Measurements from ENCODE around the gene SLC19A1.

The SLC19A1 gene

DNA sequence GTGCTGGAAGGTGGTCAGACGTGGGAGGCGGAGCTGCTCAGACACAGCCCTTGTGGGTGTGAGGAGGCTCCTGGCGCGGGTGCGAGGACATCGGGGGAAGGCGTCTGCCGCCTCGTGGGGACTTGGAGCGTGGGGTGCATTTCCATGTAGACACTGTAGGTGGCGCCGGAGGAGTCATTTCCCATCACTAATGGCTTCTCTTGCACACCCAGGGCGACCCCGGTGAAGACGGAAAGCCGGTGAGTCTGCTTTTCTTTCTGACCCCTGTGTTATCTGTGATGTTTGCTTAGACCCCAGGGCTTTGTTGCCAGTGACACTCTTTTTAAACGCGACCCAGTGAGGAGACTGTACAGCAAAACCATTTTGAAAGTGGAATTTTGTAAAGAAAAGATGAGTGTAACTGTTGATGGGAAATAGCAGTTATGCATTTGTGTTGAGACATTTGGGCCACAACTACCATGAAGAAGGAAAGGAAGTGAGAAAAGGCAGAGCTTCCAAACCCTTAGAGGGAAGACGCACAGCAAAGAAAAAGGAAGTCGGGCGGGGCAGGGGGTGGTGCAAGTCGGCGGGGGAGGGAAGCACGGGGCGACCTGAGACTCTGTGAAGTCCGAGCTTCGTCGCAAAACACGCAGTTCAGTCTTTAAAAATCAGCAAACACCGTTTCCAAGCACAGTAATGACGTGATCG lies 64.0 kb downstream of the SLC19A1 start:
- Histone ChIP-seq H3K27ac (ENCODE audit: low read length) (no peak overlapping the region), H3K9ac (ENCODE audit: low read length) (no peak overlapping the region), H3K9me3 (ENCODE audit: control insufficient read depth, low read depth, low read length) (no peaks in the 10 kb centered on the region), H3K4me3 (ENCODE audit: low read length) (no peak overlapping the region), H3K27me3 (ENCODE audit: control insufficient read depth, insufficient read depth, low read length) (no peaks in the 10 kb centered on the region), H3K36me3 (ENCODE audit: control insufficient read depth, low read depth, low read length) (peaks cover 50% of the 10 kb centered on the region), H3K4me1 (ENCODE audit: control insufficient read depth, low read depth, low read length) (no peaks in the 10 kb centered on the region)

DNA sequence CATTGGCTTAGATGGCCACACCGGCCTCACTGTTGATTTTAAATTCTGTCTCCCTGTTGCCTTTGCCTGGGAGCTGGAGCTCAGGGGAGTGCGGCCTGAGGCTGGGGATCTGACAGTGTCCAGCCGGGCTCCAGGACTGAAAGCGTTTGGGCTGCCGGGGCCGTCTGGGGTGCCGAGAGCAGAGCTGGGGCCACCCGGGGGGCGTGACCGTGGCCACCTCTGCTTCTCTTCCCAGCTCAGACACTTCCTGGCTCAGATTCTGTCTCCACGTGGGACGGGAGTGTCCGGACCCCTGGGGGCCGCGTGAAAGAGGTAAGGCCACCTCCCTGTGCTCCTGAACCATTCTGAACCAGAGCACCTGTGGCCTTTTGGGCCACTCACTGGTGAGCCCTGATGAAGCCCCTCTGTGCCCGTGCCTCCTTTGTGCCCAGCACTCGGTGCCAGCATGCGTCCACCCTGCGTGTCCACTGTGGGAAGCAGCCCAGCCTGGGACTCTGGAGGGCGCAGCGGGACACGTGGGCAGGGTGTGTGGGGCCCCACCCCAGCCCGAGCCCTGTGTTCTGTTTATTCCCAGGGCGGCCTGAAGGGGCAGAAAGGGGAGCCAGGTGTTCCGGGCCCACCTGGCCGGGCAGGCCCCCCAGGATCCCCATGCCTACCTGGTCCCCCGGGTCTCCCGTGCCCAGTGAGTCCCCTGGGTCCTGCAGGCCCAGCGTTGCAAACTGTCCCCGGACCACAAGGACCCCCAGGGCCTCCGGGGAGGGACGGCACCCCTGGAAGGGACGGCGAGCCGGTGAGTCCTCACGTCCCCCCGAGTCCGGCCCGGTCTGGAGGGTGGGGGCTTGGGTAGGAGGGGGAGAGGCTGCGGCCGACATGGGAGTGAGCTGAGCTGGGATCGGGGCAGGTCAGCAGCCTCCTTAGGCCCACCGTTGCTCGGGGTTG lies 64.8 kb downstream of the SLC19A1 start:
- Histone ChIP-seq H3K9me3 (ENCODE audit: control insufficient read depth, low read depth, low read length) (no peaks in the 10 kb centered on the region), H3K4me3 (ENCODE audit: low read length) (no peak overlapping the region), H3K36me3 (ENCODE audit: control insufficient read depth, low read depth, low read length) (peaks cover 48% of the 10 kb centered on the region), H3K4me1 (ENCODE audit: control insufficient read depth, low read depth, low read length) (no peaks in the 10 kb centered on the region), H3K9ac (ENCODE audit: low read length) (no peak overlapping the region), H3K27me3 (ENCODE audit: control insufficient read depth, insufficient read depth, low read length) (no peaks in the 10 kb centered on the region), H3K27ac (ENCODE audit: low read length) (no peak overlapping the region)

DNA sequence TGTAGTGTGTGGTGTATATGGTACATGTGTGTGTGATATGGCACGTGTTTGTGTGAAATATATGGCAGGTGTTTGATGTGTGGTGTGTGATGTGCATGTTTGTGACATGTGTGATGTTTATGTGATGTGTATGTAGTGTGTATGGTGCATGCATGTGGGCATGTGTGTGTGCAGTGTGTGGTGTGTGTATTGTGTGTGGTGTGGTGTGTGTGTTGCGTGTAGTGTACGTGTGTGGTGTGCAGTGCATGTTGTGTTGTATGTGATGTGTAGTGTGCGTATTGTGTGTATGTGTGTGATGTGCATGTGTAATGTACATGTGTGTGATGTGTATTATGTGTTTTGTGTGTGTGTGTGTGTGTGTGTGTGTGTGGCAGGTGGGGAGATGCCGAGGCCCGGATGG lies 65.7 kb downstream of the SLC19A1 start:
- Histone ChIP-seq H3K36me3 (ENCODE audit: control insufficient read depth, low read depth, low read length) (peaks cover 39% of the 10 kb centered on the region), H3K27me3 (ENCODE audit: control insufficient read depth, insufficient read depth, low read length) (no peaks in the 10 kb centered on the region), H3K9me3 (ENCODE audit: control insufficient read depth, low read depth, low read length) (no peaks in the 10 kb centered on the region), H3K9ac (ENCODE audit: low read length) (no peak overlapping the region), H3K4me3 (ENCODE audit: low read length) (no peak overlapping the region), H3K4me1 (ENCODE audit: control insufficient read depth, low read depth, low read length) (peaks cover 1% of the 10 kb centered on the region), H3K27ac (ENCODE audit: low read length) (no peak overlapping the region)

DNA sequence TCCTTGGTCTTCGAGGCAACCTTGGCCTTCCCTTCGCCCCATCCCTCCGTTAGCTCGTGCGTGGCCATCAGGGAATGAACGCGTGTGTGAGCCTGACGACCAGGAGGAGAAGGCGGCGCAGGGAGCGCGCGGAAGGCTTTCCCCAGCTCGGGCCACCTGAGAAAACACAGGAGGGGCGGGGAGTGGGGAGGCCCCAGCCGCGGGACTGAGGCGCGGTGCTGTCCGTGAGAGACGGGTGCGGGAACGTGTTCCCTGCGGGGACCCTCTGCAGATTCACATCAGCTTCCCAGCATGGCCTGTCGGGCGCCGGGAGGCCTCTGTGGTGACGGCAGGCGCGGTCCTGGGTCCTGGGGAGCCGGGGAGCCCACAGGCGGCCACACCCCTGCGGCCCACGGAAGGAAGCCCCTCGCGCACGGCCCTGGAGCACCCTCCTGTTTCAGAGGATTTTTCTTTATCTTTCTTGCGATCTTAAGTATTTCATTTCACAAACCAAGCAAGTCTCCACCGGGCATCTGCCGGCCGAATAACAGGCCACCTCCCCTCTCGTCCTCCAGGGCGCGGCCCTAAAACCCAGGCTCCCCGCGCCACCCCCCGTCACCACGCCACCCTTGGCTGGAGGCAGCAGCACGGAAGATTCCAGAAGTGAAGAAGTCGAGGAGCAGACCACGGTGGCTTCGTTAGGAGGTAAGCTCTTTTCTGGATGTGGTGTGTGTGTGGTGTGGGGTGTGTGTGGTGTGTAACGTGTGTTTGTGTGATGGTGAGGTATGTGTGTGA lies 66.3 kb downstream of the SLC19A1 start:
- no peak overlapping the region for H3K4me3 ChIP-seq (ENCODE audit: low read length)
- H3K27ac ChIP-seq (ENCODE audit: low read length) = no peak overlapping the region
- no peaks in the 10 kb centered on the region for H3K27me3 ChIP-seq (ENCODE audit: control insufficient read depth, insufficient read depth, low read length)
- no peaks in the 10 kb centered on the region for H3K9me3 ChIP-seq (ENCODE audit: control insufficient read depth, low read depth, low read length)
- no peak overlapping the region for H3K9ac ChIP-seq (ENCODE audit: low read length)
- peaks cover 35% of the 10 kb centered on the region for H3K36me3 ChIP-seq (ENCODE audit: control insufficient read depth, low read depth, low read length)
- peaks cover 5% of the 10 kb centered on the region for H3K4me1 ChIP-seq (ENCODE audit: control insufficient read depth, low read depth, low read length)

DNA sequence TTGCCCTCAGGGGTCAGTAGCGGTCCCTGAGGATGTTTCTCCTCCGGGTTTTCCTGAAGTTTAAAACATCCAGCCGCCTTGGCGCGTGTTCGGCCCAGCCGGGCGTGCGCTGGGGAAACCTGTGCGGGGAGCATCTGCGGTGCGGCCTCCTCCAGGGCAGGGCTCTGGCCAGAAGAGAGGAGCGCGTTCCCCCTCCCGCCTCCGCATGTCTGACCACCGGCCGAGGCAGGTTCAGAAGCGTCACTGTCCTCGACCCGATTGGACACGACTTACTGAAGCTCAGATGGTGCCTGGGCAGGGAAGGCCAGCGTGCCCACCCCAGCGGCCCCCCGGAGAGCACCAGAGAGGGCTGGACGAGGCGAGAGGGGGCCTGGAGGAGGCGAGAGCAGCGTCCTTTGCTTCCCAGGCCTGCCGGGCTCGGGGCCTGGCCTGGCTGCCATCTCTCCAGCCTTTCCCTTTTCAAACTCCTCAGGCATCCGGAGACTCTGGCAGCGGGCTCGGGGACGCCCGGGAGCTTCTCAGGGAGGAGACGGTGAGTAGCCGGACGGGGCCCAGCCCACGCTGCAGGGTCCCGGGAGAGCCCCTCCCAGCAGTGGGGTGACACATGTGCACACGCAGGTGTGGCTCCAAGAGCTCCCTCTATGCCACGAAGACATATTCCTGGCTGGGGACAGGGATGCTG lies 67.1 kb downstream of the SLC19A1 start:
- H3K36me3 ChIP-seq (ENCODE audit: control insufficient read depth, low read depth, low read length) = peaks cover 35% of the 10 kb centered on the region

DNA sequence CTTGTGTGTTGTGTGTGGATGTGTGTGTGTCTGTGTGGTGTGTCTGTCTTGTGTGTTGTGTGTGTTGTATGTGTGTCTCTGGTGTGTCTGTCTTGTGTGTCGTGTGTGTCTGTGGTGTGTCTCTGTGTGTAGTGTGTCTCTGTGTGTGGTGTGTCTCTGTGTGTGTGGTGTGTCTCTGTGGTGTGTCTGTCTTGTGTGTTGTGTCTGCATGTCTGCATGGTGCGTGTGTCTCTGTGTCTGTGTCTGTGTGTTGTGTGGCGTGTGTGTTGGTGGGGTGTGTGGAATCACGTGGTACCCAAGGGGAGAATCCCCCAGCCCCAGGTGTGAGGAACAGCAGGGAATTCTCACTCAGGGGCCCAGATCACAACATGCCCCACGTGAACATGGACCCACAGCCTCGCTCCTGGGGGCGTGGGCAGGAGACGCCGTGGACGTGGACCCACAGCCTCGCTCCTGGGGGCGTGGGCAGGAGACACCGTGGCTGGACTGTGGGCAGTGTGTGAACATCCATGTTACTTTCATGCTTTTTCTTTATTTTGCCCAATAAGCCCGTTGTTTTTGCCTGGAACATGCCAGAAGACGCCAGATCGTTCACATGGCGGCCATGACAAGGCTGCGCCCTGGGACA lies 67.8 kb downstream of the SLC19A1 start:
- Histone ChIP-seq H3K4me3 (ENCODE audit: low read length) (no peak overlapping the region), H3K36me3 (ENCODE audit: control insufficient read depth, low read depth, low read length) (peaks cover 34% of the 10 kb centered on the region), H3K9ac (ENCODE audit: low read length) (no peak overlapping the region), H3K9me3 (ENCODE audit: control insufficient read depth, low read depth, low read length) (no peaks in the 10 kb centered on the region), H3K4me1 (ENCODE audit: control insufficient read depth, low read depth, low read length) (peaks cover 5% of the 10 kb centered on the region), H3K27ac (ENCODE audit: low read length) (no peak overlapping the region), H3K27me3 (ENCODE audit: control insufficient read depth, insufficient read depth, low read length) (no peaks in the 10 kb centered on the region)

More for the DNA sequence above, 67.1 kb downstream of the SLC19A1 start:
- peaks cover 5% of the 10 kb centered on the region for H3K4me1 ChIP-seq (ENCODE audit: control insufficient read depth, low read depth, low read length)
- H3K27ac ChIP-seq (ENCODE audit: low read length) = no peak overlapping the region
- H3K27me3 ChIP-seq (ENCODE audit: control insufficient read depth, insufficient read depth, low read length) = no peaks in the 10 kb centered on the region
- no peak overlapping the region for H3K4me3 ChIP-seq (ENCODE audit: low read length)
- no peak overlapping the region for H3K9ac ChIP-seq (ENCODE audit: low read length)
- no peaks in the 10 kb centered on the region for H3K9me3 ChIP-seq (ENCODE audit: control insufficient read depth, low read depth, low read length)

DNA sequence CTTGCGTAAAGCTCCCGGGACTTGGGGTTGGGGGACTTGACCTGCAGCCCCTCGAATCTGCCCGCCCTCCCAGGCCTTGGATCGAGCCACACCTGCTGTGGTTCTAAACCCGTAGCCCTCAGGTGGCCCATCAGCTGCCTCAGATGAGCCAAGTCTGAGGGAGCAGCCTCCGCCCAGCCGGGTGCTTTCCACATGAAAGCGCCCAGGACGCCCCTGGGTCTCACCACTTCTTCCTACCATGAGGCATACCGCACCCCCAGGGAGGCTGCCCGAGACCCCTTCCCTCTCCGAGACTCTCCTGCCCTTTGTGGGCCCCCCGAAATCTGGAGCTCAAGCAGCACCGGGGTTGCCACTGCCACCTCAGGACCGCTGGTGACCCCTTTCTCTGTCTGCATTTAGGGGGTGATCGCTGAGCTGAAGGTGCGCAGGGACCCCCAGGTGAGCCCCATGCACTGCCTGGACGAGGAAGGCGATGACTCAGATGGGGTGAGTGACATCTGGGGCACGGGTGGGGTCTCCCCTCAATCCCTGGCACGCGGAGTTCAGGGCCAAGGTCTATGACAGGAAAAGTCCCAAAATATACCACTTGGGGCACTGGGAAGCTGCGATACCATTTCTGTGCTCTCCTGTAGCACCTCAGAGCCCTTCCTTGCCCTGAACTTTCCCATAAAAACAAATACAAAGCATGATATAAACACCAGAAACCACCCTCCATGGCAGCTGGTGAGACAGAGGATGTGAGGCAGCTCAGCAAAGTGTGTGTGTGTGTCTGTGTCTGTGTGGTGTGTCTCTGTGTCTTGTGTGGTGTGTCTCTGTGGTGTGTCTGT lies 68.5 kb downstream of the SLC19A1 start:
- Histone ChIP-seq H3K4me1 (ENCODE audit: control insufficient read depth, low read depth, low read length) (peaks cover 5% of the 10 kb centered on the region), H3K27me3 (ENCODE audit: control insufficient read depth, insufficient read depth, low read length) (no peaks in the 10 kb centered on the region), H3K4me3 (ENCODE audit: low read length) (no peak overlapping the region), H3K36me3 (ENCODE audit: control insufficient read depth, low read depth, low read length) (peaks cover 27% of the 10 kb centered on the region), H3K9ac (ENCODE audit: low read length) (no peak overlapping the region), H3K9me3 (ENCODE audit: control insufficient read depth, low read depth, low read length) (no peaks in the 10 kb centered on the region), H3K27ac (ENCODE audit: low read length) (no peak overlapping the region)

DNA sequence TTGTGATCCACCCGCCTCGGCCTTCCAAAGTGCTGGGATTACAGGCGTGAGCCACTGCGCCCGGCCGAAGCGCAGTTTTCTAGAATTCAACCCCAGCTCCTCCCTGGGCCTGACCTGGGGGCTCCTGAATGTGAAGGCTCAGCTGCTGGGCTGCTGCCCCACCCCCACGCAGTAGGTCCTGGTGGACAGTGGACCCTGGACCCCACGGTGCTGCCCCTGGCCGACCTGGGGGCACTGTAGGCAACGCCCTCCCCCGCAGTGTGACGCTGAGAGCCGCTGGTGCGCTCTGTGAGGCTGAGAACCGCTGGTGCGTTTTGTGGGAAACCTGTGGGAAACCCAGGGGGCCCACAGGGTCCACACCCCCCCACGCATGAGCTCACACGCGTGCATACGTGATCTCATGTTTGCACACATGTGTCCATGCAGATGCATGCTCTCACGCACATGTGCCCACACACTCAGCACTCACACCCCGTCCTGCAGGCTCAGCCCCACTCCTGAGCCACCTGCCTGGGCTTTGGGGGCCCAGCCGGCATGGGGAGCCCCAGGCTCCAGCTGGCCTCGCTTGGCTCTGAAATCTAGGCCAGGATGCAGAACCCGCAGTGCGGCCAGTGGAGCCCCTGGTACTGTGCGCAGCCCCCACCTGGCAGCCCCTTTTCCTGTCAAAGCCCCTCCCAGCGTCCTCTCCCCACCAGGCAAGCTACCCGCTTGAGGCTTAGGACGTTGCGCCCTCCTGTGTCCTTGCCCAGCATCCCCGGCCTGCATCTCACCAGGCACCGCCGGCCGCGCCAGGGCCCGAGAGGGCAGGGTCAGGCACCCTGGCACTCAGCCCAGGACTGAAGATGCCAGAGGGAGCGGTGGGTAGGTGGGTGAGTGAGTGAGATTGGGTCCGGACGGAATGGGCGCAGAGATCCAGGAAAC lies 69.5 kb downstream of the SLC19A1 start:
- Histone ChIP-seq H3K27me3 (ENCODE audit: control insufficient read depth, insufficient read depth, low read length) (no peaks in the 10 kb centered on the region), H3K36me3 (ENCODE audit: control insufficient read depth, low read depth, low read length) (peaks cover 25% of the 10 kb centered on the region), H3K9ac (ENCODE audit: low read length) (no peak overlapping the region)

DNA sequence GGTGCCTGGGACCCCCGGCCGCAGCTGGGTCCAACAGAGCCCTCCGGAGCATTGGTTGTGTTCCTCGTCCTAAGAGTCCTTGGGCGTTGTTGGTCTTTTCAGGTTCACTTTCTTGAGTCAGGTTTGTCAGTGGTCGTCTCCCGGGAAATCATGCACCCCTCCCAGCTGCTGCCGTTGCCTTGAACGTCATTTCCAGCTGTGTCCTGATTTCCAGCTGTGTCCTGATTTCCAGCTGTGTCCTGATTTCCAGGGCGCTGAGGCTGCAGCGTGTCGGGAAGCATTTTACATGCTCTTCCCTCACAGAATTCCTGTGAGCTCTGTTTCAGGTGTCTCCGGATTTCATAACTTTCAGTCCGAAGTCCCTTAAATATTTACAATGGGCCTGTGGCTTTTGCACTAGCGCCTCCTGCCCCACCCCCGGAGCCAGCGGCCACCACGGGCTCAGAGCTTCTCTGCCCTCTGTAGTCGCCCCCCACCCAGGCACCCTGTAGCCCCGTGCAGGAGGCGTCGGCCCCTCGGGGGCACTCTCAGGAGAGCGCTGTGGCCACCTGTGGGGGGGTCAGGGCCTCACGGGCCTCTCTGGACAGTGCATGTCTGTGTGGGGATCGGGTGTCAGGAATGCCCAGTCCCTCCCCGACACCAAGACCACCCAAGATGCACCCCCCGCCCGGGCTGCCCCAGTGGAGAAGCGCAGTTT lies 70.6 kb downstream of the SLC19A1 start:
- Histone ChIP-seq H3K27me3 (ENCODE audit: control insufficient read depth, insufficient read depth, low read length) (no peaks in the 10 kb centered on the region), H3K9me3 (ENCODE audit: control insufficient read depth, low read depth, low read length) (no peaks in the 10 kb centered on the region), H3K27ac (ENCODE audit: low read length) (no peak overlapping the region), H3K36me3 (ENCODE audit: control insufficient read depth, low read depth, low read length) (peaks cover 21% of the 10 kb centered on the region), H3K4me1 (ENCODE audit: control insufficient read depth, low read depth, low read length) (peaks cover 5% of the 10 kb centered on the region), H3K4me3 (ENCODE audit: low read length) (no peak overlapping the region), H3K9ac (ENCODE audit: low read length) (no peak overlapping the region)

More for the DNA sequence above, 69.5 kb downstream of the SLC19A1 start:
- Histone ChIP-seq H3K27ac (ENCODE audit: low read length) (no peak overlapping the region), H3K4me3 (ENCODE audit: low read length) (no peak overlapping the region), H3K4me1 (ENCODE audit: control insufficient read depth, low read depth, low read length) (peaks cover 5% of the 10 kb centered on the region), H3K9me3 (ENCODE audit: control insufficient read depth, low read depth, low read length) (no peaks in the 10 kb centered on the region)

All from iPS-18a (cell line).